Loucy (cell line): ENCODE data around the gene TRIM29.

Experiments
- H2AFZ ChIP-seq: fragments of 200-600 bp; sonication (generic); 2 replicates; pipeline ENCODE4 v1.6.0; 2016; ENCODE audit warnings: antibody characterized with exemption, mild to moderate bottlenecking, low read length, moderate library complexity
- H3F3A ChIP-seq: fragments of 200-600 bp; 2 replicates; pipeline ENCODE4 v1.6.0; 2016; ENCODE audit warnings: antibody characterized with exemption, low read depth, mild to moderate bottlenecking
- H3K27me3 ChIP-seq: fragments of 200-600 bp; sonication (generic); 2 replicates; pipeline ENCODE4 v1.6.1; 2014; ENCODE audit warnings: low read length, mild to moderate bottlenecking; ENCODE audit not compliant: insufficient read depth, poor library complexity, severe bottlenecking
- H3K36me3 ChIP-seq: fragments of 200-600 bp; sonication (generic); 2 replicates; pipeline ENCODE4 v1.6.1; 2016; ENCODE audit warnings: low read length; ENCODE audit not compliant: insufficient read depth
- H3K4me1 ChIP-seq: fragments of 200-600 bp; sonication (generic); 2 replicates; pipeline ENCODE4 v1.5.1; 2014; ENCODE audit warnings: low read length, mild to moderate bottlenecking; ENCODE audit not compliant: insufficient read depth, poor library complexity, severe bottlenecking
- H3K4me2 ChIP-seq: fragments of 200-600 bp; sonication (generic); 2 replicates; pipeline ENCODE4 v1.6.0; 2014; ENCODE audit warnings: antibody characterized with exemption, low read length, low read depth, mild to moderate bottlenecking; ENCODE audit not compliant: poor library complexity, severe bottlenecking
- H3K4me3 ChIP-seq: fragments of 200-600 bp; sonication (generic); 2 replicates; pipeline ENCODE4 v1.5.1; 2014; ENCODE audit warnings: low read length, mild to moderate bottlenecking, mixed read lengths; ENCODE audit not compliant: poor library complexity, severe bottlenecking
- H3K79me2 ChIP-seq: fragments of 200-600 bp; sonication (generic); 2 replicates; pipeline ENCODE4 v1.6.1; 2014; ENCODE audit warnings: low read length; ENCODE audit not compliant: insufficient read depth
- H3K9ac ChIP-seq: fragments of 200-600 bp; sonication (generic); 2 replicates; pipeline ENCODE4 v1.6.0; 2014; ENCODE audit warnings: mild to moderate bottlenecking, low read depth, low read length, moderate library complexity; ENCODE audit not compliant: poor library complexity, severe bottlenecking
- H3K9me2 ChIP-seq: fragments of 200-600 bp; sonication (generic); replicated peaks from 2 replicates; pipeline ENCODE4 v1.6.1; 2016; ENCODE audit warnings: low read depth, low read length, mixed read lengths
- H3K9me3 ChIP-seq: fragments of 200-600 bp; sonication (generic); 2 replicates; pipeline ENCODE4 v1.6.1; 2014; ENCODE audit warnings: mild to moderate bottlenecking, antibody characterized with exemption, low read length, low read depth; ENCODE audit not compliant: insufficient read depth
- H4K20me1 ChIP-seq: fragments of 200-600 bp; sonication (generic); 2 replicates; pipeline ENCODE4 v1.6.0; 2014; ENCODE audit warnings: antibody characterized with exemption, low read length, mild to moderate bottlenecking; ENCODE audit not compliant: insufficient read depth, poor library complexity, severe bottlenecking
- EZH2phosphoT487 ChIP-seq: fragments of 200-600 bp; IDR thresholded peaks from 2 replicates; pipeline ENCODE4 v1.6.1; 2018; ENCODE audit warnings: antibody characterized with exemption, mild to moderate bottlenecking, moderate library complexity, borderline replicate concordance
- TF ChIP-seq, protein P1 (sequence below): fragments of 200-600 bp; sonication (generic); conservative IDR thresholded peaks from 2 replicates; pipeline ENCODE4 v1.5.1; 2014; ENCODE audit warnings: mild to moderate bottlenecking, antibody characterized with exemption, low read length

TRIM29 gene

DNA sequence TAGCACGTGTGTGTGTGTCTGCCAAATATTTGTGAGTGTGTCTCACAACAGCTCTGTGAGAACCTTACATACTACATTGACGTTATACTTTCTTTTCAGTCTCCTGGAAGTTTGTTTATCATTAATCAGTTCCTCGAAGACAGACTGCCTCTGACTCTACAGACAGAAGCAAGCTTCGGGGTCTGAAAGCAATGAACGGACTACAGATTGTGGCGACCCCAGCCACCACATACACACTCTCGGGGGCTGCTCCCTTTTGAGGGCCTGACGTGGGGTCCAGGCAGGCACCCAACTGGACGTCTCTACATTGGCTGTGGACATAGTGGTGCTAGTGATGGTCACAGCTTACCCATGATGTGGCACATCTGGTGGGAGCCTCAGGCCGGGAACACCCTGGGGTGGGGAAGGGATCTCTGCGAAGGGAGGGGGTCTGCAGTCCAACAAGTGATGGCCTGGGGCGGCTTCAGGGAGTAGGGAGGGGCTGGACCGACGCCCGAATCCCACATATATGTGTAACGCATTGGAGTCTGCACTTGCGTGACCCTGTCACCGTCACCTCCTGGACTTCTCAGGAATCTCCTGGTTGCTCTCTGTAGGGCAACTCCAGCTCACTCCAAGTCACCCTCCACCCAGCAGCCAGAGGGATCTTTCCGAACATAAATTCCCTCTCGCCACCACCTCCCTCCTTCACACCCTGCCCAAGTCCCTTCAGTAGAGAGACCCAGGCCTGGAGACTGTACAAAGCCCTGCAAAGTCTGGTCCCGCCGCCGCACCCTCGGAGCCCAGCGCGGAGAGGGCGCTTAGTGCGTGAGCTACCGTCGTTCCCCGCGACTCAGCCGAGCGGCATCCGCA, 30.4 kb upstream of the TRIM29 start:
- Histone ChIP-seq H4K20me1 (no peaks in the 10 kb centered on the region), H2AFZ (no peak overlapping the region), H3K4me3 (no peak overlapping the region), H3K79me2 (no peaks in the 10 kb centered on the region), H3K9me2 (no peaks in the 10 kb centered on the region), H3F3A (no peaks in the 10 kb centered on the region), H3K9ac (no peak overlapping the region), H3K4me1 (no peaks in the 10 kb centered on the region), H3K36me3 (no peaks in the 10 kb centered on the region), H3K4me2 (no peak overlapping the region), H3K9me3 (0 out of 2 replicates have a peak, but pooled peaks cover 2% of the 10 kb centered on the region), H3K27me3 (no peaks in the 10 kb centered on the region)
- no peak for TF ChIP-seq EZH2phosphoT487
- TF ChIP-seq, protein P1, sequence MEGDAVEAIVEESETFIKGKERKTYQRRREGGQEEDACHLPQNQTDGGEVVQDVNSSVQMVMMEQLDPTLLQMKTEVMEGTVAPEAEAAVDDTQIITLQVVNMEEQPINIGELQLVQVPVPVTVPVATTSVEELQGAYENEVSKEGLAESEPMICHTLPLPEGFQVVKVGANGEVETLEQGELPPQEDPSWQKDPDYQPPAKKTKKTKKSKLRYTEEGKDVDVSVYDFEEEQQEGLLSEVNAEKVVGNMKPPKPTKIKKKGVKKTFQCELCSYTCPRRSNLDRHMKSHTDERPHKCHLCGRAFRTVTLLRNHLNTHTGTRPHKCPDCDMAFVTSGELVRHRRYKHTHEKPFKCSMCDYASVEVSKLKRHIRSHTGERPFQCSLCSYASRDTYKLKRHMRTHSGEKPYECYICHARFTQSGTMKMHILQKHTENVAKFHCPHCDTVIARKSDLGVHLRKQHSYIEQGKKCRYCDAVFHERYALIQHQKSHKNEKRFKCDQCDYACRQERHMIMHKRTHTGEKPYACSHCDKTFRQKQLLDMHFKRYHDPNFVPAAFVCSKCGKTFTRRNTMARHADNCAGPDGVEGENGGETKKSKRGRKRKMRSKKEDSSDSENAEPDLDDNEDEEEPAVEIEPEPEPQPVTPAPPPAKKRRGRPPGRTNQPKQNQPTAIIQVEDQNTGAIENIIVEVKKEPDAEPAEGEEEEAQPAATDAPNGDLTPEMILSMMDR: no peak

DNA sequence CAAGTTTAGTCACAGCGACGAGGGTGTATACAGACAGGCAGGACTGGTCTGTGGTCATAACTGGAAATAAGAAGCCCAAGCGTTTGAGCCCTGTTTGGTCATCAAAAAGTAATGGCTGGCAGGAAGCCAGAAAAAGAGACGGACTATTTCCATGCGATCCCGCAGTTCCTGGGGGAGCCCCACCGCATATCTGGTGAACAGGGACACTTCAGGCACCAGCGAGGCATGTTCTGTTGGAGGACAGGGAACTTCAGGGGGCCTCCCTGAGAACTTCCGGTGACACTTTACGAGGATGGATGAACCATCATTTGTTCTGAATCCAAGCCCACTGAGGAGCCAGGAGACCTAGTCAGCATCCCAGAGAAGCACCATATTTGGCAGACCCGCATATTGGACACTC, 29.7 kb upstream of the TRIM29 start:
- H3K27me3 ChIP-seq: no peaks in the 10 kb centered on the region
- H3K36me3 ChIP-seq: no peaks in the 10 kb centered on the region
- H3K4me1 ChIP-seq: no peaks in the 10 kb centered on the region

DNA sequence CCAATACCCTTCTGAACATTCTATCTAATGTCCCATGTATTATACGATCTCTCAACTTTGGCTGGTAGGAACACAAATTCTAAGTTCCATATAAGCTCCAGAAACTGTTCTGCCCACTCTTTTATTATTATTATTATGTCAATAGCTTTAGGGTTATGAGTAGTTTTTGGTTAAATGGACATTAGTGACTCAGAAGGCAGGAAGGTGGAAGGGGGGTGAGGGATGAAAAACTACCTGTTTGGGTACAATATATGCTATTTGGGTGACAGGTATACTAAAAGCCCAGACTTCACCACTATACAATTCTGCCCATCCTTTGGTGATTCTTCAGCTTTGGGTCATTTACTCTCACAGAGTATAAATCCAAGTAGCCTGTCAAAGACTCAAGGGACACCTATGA, 22.5 kb upstream of the TRIM29 start:
- Histone ChIP-seq H3K9me2 (no peaks in the 10 kb centered on the region), H3K27me3 (no peaks in the 10 kb centered on the region), H3K9me3 (0 out of 2 replicates have a peak, but pooled peaks cover 2% of the 10 kb centered on the region), H2AFZ (no peak overlapping the region), H3F3A (no peaks in the 10 kb centered on the region), H3K36me3 (no peaks in the 10 kb centered on the region), H3K4me3 (no peak overlapping the region), H4K20me1 (no peaks in the 10 kb centered on the region), H3K4me1 (no peaks in the 10 kb centered on the region), H3K79me2 (no peaks in the 10 kb centered on the region), H3K4me2 (no peak overlapping the region), H3K9ac (no peak overlapping the region)
- no peak for TF ChIP-seq EZH2phosphoT487
- TF ChIP-seq, protein P1: no peak

More for the DNA sequence above, 29.7 kb upstream of the TRIM29 start:
- no peak overlapping the region for H2AFZ ChIP-seq
- TF ChIP-seq, protein P1: no peak
- TF ChIP-seq EZH2phosphoT487: no peak
- no peak overlapping the region for H3K4me2 ChIP-seq
- H3K79me2 ChIP-seq: no peaks in the 10 kb centered on the region
- H4K20me1 ChIP-seq: no peaks in the 10 kb centered on the region
- H3K9ac ChIP-seq: no peak overlapping the region
- H3F3A ChIP-seq: no peaks in the 10 kb centered on the region
- H3K9me2 ChIP-seq: no peaks in the 10 kb centered on the region
- H3K9me3 ChIP-seq: 0 out of 2 replicates have a peak, but pooled peaks cover 2% of the 10 kb centered on the region
- H3K4me3 ChIP-seq: no peak overlapping the region
